ENCODE measurements around the gene YPEL2.

YPEL2 gene

DNA sequence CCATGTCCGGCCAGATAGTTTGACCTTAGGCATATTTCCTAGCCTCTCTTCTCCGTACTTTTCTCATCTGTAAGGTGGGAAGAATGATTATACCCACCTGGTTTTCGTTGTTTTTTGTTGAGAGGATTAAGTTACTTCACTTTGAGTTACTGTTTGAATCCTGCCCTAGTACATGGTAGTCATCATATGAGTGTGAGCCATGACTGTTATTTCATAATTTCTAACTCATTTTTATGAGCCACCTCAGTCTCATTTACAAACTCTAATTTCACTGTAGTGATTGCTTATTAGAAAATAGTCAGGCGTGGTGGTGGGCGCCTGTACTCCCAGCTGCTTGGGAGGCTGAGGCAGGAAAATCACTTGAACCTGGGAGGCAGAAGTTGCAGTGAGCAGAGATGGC, 45.1 kb downstream of the YPEL2 start:
- Histone ChIP-seq H3K36me3 (replicated peaks; ENCODE audit: low read depth, low read length) (peaks cover 9% of the 10 kb centered on the region), H3K9me3 (ENCODE audit: insufficient read depth, low read length) (no peaks in the 10 kb centered on the region), H4K20me1 (ENCODE audit: insufficient read depth, low read length) (peaks cover 17% of the 10 kb centered on the region; the same call in 1 of the 2 replicates), H3K79me2 (ENCODE audit: low read length) (peaks cover 71% of the 10 kb centered on the region), H3K27ac (ENCODE audit: low read length) (no peak overlapping the region), H2AFZ (ENCODE audit: low read depth, low read length) (no peak overlapping the region), H3K27me3 (ENCODE audit: low read depth, low read length) (no peaks in the 10 kb centered on the region), H3K4me2 (ENCODE audit: low read length) (peak overlapping the region; percentile 68; the same call in 1 of the 2 replicates), H3K4me3 (ENCODE audit: low read length) (no peak overlapping the region), H3K9ac (ENCODE audit: low read length) (no peak overlapping the region), H3K4me1 (ENCODE audit: low read length) (peaks cover 60% of the 10 kb centered on the region)
- TF ChIP-seq, protein P1, sequence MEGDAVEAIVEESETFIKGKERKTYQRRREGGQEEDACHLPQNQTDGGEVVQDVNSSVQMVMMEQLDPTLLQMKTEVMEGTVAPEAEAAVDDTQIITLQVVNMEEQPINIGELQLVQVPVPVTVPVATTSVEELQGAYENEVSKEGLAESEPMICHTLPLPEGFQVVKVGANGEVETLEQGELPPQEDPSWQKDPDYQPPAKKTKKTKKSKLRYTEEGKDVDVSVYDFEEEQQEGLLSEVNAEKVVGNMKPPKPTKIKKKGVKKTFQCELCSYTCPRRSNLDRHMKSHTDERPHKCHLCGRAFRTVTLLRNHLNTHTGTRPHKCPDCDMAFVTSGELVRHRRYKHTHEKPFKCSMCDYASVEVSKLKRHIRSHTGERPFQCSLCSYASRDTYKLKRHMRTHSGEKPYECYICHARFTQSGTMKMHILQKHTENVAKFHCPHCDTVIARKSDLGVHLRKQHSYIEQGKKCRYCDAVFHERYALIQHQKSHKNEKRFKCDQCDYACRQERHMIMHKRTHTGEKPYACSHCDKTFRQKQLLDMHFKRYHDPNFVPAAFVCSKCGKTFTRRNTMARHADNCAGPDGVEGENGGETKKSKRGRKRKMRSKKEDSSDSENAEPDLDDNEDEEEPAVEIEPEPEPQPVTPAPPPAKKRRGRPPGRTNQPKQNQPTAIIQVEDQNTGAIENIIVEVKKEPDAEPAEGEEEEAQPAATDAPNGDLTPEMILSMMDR (IDR thresholded peaks at IDR 0.05; ENCODE audit: low read depth, low read length) = no peak
- TF ChIP-seq EZH2phosphoT487 (IDR thresholded peaks at IDR 0.05; ENCODE audit: low read depth) = no peak

DNA sequence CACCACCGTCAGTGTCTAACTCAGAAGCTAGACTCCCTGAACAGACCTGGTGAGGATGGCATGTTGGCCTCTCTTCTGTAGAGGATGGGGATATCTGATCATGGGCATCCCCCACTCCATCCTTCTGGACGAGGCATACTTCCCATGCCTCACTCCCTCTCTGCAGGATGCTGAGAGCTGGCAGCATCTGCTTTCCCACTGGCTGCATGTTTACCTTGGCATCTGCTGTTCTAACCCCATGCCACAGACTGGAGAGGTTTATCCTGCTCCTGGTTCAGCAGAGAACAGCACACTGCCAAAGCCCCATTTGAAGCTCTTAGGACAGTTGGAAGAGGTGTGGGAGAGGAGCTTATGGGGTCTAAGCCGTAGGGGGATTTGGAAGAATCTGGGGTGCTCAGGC, 46.0 kb downstream of the YPEL2 start:
- TF ChIP-seq, protein P1 (IDR thresholded peaks at IDR 0.05; ENCODE audit: low read depth, low read length) = no peak
- TF ChIP-seq EZH2phosphoT487 (IDR thresholded peaks at IDR 0.05; ENCODE audit: low read depth) = no peak
- Histone ChIP-seq H3K27ac (ENCODE audit: low read length) (no peak overlapping the region), H3K27me3 (ENCODE audit: low read depth, low read length) (no peaks in the 10 kb centered on the region), H3K36me3 (replicated peaks; ENCODE audit: low read depth, low read length) (peaks cover 16% of the 10 kb centered on the region), H3K4me3 (ENCODE audit: low read length) (no peak overlapping the region), H4K20me1 (ENCODE audit: insufficient read depth, low read length) (peaks cover 17% of the 10 kb centered on the region; the same call in 1 of the 2 replicates), H3K4me1 (ENCODE audit: low read length) (peaks cover 51% of the 10 kb centered on the region), H2AFZ (ENCODE audit: low read depth, low read length) (no peak overlapping the region), H3K9ac (ENCODE audit: low read length) (no peak overlapping the region), H3K9me3 (ENCODE audit: insufficient read depth, low read length) (no peaks in the 10 kb centered on the region), H3K4me2 (ENCODE audit: low read length) (no peak overlapping the region), H3K79me2 (ENCODE audit: low read length) (peaks cover 69% of the 10 kb centered on the region)

DNA sequence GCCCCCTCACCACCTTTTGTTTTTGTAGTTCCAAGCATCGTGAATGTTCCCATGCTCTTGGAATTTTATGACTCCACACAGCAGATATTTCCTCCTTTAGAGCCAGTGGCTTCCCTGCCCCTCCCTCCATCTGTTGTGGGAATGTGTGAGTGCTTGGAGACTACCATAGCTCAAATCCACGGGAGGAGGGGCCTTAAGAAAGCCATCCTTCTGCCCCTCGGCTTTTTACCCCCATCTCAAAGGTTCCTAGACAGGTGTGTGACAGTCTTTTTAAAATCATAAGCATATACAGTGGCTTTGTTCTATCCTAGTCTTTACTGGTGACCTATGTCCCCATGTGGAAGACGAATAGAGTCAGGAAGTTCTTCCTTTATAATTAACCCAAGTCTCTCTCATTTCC, 47.2 kb downstream of the YPEL2 start:
- no peak overlapping the region for H2AFZ ChIP-seq (ENCODE audit: low read depth, low read length)

DNA sequence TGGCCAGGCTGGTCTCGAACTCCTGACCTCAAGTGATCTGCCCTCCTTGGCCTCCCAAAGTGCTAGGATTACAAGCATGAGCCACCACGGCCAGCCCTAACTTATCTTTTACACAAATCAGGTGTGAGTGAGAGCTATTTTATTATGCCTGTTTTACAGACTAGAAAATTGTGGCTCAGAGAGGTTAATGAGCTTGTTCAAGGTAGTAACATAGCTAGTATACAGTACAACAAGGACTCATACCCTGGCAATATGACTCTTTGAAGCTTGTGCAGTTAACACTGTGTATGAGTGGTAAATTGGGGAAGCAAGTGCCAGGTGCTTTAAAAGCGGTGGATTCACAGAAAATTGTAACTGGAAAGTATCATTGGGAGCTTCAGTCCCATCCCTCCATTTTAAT, 49.0 kb downstream of the YPEL2 start:
- Histone ChIP-seq H3K4me2 (ENCODE audit: low read length) (no peak overlapping the region), H4K20me1 (ENCODE audit: insufficient read depth, low read length) (peaks cover 17% of the 10 kb centered on the region; the same call in 1 of the 2 replicates), H3K27me3 (ENCODE audit: low read depth, low read length) (no peaks in the 10 kb centered on the region), H3K9ac (ENCODE audit: low read length) (no peak overlapping the region), H2AFZ (ENCODE audit: low read depth, low read length) (no peak overlapping the region), H3K9me3 (ENCODE audit: insufficient read depth, low read length) (no peaks in the 10 kb centered on the region), H3K27ac (ENCODE audit: low read length) (no peak overlapping the region), H3K36me3 (replicated peaks; ENCODE audit: low read depth, low read length) (peaks cover 13% of the 10 kb centered on the region), H3K4me1 (ENCODE audit: low read length) (peaks cover 20% of the 10 kb centered on the region), H3K4me3 (ENCODE audit: low read length) (no peak overlapping the region), H3K79me2 (ENCODE audit: low read length) (peaks cover 42% of the 10 kb centered on the region)
- no peak for TF ChIP-seq EZH2phosphoT487 (IDR thresholded peaks at IDR 0.05; ENCODE audit: low read depth)
- TF ChIP-seq, protein P1 (IDR thresholded peaks at IDR 0.05; ENCODE audit: low read depth, low read length) = no peak

More for the DNA sequence above, 47.2 kb downstream of the YPEL2 start:
- Histone ChIP-seq H3K9ac (ENCODE audit: low read length) (no peak overlapping the region), H3K4me3 (ENCODE audit: low read length) (no peak overlapping the region), H4K20me1 (ENCODE audit: insufficient read depth, low read length) (peaks cover 17% of the 10 kb centered on the region; the same call in 1 of the 2 replicates), H3K9me3 (ENCODE audit: insufficient read depth, low read length) (no peaks in the 10 kb centered on the region), H3K27ac (ENCODE audit: low read length) (no peak overlapping the region), H3K79me2 (ENCODE audit: low read length) (peaks cover 57% of the 10 kb centered on the region), H3K4me1 (ENCODE audit: low read length) (peaks cover 38% of the 10 kb centered on the region), H3K27me3 (ENCODE audit: low read depth, low read length) (no peaks in the 10 kb centered on the region), H3K4me2 (ENCODE audit: low read length) (no peak overlapping the region), H3K36me3 (replicated peaks; ENCODE audit: low read depth, low read length) (peaks cover 13% of the 10 kb centered on the region)
- TF ChIP-seq, protein P1 (IDR thresholded peaks at IDR 0.05; ENCODE audit: low read depth, low read length) = no peak
- no peak for TF ChIP-seq EZH2phosphoT487 (IDR thresholded peaks at IDR 0.05; ENCODE audit: low read depth)

Data from OCI-LY3 (cell line).